Effector CD8-positive, alpha-beta T cell (primary cell): ENCODE data around the gene TMOD2.

Experiments
- DNase-seq: peaks from one replicate; lab custom pipeline; 2025; lab: John Stamatoyannopoulos, UW

TMOD2 gene

DNA sequence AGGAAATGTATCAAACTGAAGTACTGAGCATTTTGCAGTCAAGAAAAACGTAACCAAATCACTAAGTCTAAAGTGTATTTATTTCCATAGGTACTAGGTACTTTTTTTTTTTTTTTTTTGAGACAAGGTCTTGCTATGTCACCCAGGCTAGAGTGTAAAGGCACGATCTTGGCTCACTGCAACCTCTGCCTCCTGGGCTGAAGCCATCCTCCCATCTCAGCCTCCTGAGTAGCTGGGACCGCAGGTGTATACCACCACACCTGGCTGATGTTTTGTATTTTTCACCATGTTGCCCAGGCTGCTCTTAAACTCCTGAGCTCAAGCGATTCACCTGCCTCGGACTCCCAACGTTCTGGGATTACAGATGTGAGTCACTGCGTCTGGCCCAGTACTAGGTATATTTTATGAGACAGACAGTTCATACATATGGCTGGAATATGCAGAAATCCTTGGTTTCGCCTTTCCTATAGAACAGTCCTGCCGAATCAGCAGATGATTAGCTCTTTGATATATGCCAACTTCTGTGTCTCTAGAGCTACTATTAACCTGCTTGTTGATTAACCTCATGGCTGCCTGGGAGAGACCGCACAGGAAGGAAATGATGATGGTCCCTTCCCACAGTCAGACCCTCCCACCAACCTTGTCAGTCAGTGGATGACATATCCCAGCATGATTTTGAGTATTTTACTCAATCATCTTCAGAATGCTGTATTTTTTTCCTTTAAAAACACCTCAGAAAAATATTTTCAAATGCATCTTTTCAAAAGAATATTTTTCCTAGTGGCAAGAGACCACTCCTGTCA is 110.4 kb downstream of the TMOD2 start:
- peak; percentile 11 for DNase-seq

DNA sequence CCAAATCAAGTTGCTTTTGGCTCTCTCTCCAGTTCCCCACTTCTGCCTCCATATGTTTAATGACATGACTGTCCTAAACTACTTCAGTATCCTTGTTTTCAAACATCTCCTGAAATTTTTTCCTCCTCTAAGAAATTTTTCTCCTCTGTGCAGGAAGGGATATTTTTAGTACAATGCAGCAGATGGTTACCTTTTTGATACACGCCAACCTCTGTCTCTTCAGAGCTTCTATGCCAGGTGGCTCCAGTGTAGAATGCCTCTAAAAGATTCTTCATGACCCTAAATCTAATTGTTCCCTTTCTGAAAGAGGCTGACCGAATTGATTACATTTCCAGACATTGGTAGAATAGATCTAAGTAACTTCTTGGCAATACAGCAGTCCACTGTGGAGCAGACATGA is 111.7 kb downstream of the TMOD2 start:
- DNase-seq, result no peak

DNA sequence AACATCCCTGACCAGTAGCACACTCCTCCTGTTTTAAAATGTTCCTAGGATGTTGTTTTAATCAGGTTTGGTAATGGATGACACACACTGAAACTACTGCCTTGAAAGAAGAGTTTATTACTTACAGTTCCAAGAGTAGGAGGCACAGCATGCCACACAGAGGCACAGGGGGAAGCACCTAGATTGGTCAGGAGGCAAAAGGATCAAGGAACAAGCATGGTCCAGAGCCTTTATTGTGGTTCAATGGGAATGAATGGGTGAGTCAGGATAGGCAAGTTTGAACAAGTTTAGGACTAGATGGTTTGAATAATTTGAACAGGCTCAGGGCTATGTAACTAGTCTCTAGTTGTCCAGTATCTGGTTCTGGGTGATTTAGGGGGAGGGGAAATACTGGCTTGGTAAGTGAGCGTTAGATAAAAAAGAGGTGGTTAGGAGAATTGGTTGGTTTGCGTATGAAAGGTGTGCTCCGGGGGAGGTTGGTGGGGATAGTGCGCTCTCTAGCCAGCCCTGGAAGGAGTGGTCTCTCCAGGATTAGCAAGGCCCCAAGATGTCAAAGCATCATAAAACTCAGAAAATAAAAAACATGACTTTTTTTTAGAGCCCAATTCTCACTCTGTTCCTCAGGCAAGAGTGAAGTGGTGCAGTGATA is 113.1 kb downstream of the TMOD2 start:
- DNase-seq, result no peak

DNA sequence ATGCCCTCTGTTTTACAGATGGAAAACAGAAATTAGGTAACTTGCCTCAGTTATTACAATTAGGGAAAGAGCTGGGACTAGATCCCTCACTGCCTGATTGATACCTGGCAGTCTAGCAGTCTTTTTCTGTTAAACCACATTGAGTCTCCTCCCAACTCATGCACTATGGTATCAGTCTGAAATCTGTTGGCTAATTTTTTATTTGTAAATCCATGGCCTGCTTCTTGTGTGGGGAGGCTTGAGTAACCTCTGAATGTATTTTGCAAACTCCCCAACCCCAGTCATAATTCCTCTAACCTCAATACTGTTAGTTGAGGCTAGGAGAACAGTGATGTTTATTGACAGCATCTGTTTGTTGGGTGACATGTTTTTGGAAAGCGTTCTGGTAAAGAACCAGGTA is 113.9 kb downstream of the TMOD2 start:
- DNase-seq, result no peak
